ENCODE data around the gene CD93.

The CD93 gene

GRCh38 chr20:23097636-23098580 lies 11.8 kb upstream of the CD93 start:
- DNase-seq (ENCODE audit: low spot score) = no peak

- no peak for DNase-seq (ENCODE audit: low spot score)
Measured at GRCh38 chr20:23096986-23097520, 10.9 kb upstream of the CD93 start.

- no peak for DNase-seq (ENCODE audit: low spot score)
Measured at GRCh38 chr20:23096097-23096496, 10.0 kb upstream of the CD93 start.

GRCh38 chr20:23095499-23095898 lies 9.4 kb upstream of the CD93 start:
- no peak for DNase-seq (ENCODE audit: low spot score)

GRCh38 chr20:23094927-23095326 lies 8.8 kb upstream of the CD93 start:
- no peak for DNase-seq (ENCODE audit: low spot score)

- DNase-seq (ENCODE audit: low spot score) = no peak
Measured at GRCh38 chr20:23094213-23094896, 8.2 kb upstream of the CD93 start.

- DNase-seq (ENCODE audit: low spot score) = no peak
Measured at GRCh38 chr20:23093613-23094012, 7.5 kb upstream of the CD93 start.

- DNase-seq (ENCODE audit: low spot score) = no peak
Measured at GRCh38 chr20:23092861-23093495, 6.9 kb upstream of the CD93 start.

GRCh38 chr20:23092384-23092756 lies 6.2 kb upstream of the CD93 start:
- DNase-seq (ENCODE audit: low spot score) = no peak

- no peak for DNase-seq (ENCODE audit: low spot score)
Measured at GRCh38 chr20:23091721-23092383, 5.7 kb upstream of the CD93 start.

- no peak for DNase-seq (ENCODE audit: low spot score)
Measured at GRCh38 chr20:23090878-23091277, 4.8 kb upstream of the CD93 start.

GRCh38 chr20:23090147-23090546 lies 4.0 kb upstream of the CD93 start:
- DNase-seq (ENCODE audit: low spot score) = no peak

GRCh38 chr20:23088866-23089265 lies 2.7 kb upstream of the CD93 start:
- no peak for DNase-seq (ENCODE audit: low spot score)

- no peak for DNase-seq (ENCODE audit: low spot score)
Measured at GRCh38 chr20:23087587-23088251, 1.6 kb upstream of the CD93 start.

- no peak for DNase-seq (ENCODE audit: low spot score)
Measured at GRCh38 chr20:23086931-23087411, 847 bp upstream of the CD93 start.

GRCh38 chr20:23085436-23086055 lies 578 bp downstream of the CD93 start:
- no peak for DNase-seq (ENCODE audit: low spot score)

GRCh38 chr20:23084845-23085365 lies 1.2 kb downstream of the CD93 start:
- no peak for DNase-seq (ENCODE audit: low spot score)

- no peak for DNase-seq (ENCODE audit: low spot score)
Measured at GRCh38 chr20:23084282-23084844, 1.8 kb downstream of the CD93 start.

- no peak for DNase-seq (ENCODE audit: low spot score)
Measured at GRCh38 chr20:23083553-23084220, 2.4 kb downstream of the CD93 start.
